Measurements from ENCODE around the gene TEX52. TPM values are rescaled to one million over a fixed set of nuclear protein-coding genes. Genes with fewer than 3 reads are reported as not detected.
"Not testable (repeated sequence)": the region's sequence is repeated elsewhere in the genome, so short reads cannot be mapped to it uniquely, and the experiment has no call there.

Gene TEX52
- total RNA-seq, 2 experiments from 2014 or later = 0.16 TPM; not detected in 1

DNA sequence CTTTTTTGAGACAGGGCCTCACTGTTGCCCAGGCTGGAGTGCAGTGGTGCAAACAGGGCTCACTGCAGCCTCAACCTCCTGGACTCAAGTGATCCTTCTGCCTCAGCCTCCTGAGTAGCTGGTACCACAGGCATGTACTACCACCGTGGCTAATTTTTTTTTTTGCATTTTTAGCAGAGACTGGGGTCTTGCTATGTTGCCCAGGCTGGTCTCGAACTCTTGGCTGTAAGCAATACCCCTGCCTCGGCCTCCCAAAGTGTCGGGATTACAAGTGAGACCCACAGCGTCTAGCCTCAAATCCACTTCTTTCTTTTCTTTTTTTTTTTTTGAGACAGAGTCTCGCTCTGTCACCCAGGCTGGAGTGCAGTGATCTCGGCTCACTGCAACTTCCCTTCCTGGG, 6.6 kb upstream of the TEX52 start:
- H3K9me3 Mint-ChIP-seq (ENCODE audit: low read depth); H3K4me1 Mint-ChIP-seq; H3K27ac Mint-ChIP-seq; ATAC-seq; H3K4me3 Mint-ChIP-seq; DNase-seq; intact Hi-C loops (cut with DNase I, micrococcal nuclease); H3K27me3 Mint-ChIP-seq; POLR2A ChIA-PET: not testable (repeated sequence)
- H3K36me3 Mint-ChIP-seq (ENCODE audit: low read depth) = peaks cover 76% of the 10 kb centered on the region
- CTCF ChIA-PET = interaction anchor here (1.7 to 2.9 kb wide), 2 partner anchors 9 to 18 kb away, joined by 4 to 14 read pairs; no protein-coding TSS in a partner anchor

DNA sequence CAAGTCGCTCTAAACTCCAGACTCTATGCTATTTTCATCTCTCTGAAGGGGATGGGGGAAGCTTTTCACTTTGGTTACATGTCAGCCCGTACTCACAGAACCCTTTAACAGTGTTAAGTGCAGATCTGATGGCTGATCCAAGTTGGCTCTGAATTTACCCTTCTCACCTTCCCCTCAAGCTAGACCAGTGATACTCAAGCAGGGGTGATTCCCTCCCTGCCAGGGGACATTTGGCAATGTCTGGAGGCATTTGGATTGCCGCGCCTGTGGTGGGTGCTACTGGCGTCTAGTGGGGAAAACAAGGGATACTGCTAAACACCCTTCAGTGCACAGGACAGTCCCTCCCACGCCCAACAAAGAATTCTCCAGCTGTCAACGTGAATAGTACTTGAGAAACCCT, 6.0 kb upstream of the TEX52 start:
- Mint-ChIP-seq H3K9me3 (ENCODE audit: low read depth) (no peaks in the 10 kb centered on the region), H3K36me3 (ENCODE audit: low read depth) (peaks cover 73% of the 10 kb centered on the region), H3K4me3 (no peak overlapping the region), H3K27ac (no peak overlapping the region), H3K4me1 (peaks cover 2% of the 10 kb centered on the region), H3K27me3 (no peaks in the 10 kb centered on the region)
- DNase-seq = no peak
- no peak for ATAC-seq
- intact Hi-C loops (cut with DNase I, micrococcal nuclease) = no loop called here
- CTCF ChIA-PET = interaction anchor here (1.4 to 2.9 kb wide), 3 partner anchors 9 to 17 kb away, joined by 4 to 14 read pairs (median 6); no protein-coding TSS in a partner anchor
- POLR2A ChIA-PET = no interaction called here

- Mint-ChIP-seq H3K27ac (no peak overlapping the region), H3K9me3 (ENCODE audit: low read depth) (no peaks in the 10 kb centered on the region), H3K4me1 (no peaks in the 10 kb centered on the region), H3K4me3 (no peak overlapping the region), H3K27me3 (no peaks in the 10 kb centered on the region), H3K36me3 (ENCODE audit: low read depth) (peaks cover 53% of the 10 kb centered on the region)
- ATAC-seq = no peak
- DNase-seq = no peak
- intact Hi-C loops (cut with DNase I, micrococcal nuclease) = no loop called here
- CTCF ChIA-PET = no interaction called here
- POLR2A ChIA-PET = no interaction called here
Observed at GRCh38 chr12:2860170-2860569, 3.3 kb upstream of the TEX52 start.

DNA sequence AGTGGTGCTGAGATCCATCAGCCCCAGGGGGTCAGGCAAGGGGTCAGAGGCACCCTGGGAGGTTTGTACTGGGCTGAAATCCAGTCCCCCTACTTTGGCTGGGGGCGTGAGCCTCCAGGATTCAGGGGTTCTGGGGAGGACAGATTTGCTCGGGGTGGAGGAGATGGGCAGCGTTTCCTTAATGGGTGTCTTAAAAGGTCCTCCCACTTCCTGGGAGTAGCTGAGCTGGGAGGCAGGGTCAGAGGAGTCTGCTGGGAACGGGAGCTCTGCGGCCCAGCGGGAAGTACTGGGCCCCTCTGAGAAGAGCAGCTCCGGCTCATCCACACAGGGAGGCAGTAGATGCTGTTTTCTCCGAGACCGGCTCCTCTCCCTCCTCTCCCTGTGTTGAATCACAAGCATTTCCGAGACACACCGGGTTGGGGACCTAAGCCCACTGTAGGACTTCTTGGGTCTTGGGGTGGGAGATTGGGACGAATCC, 2.1 kb upstream of the TEX52 start:
- Mint-ChIP-seq H3K4me1 (no peaks in the 10 kb centered on the region), H3K27me3 (no peaks in the 10 kb centered on the region), H3K4me3 (no peak overlapping the region), H3K27ac (no peak overlapping the region), H3K9me3 (ENCODE audit: low read depth) (no peaks in the 10 kb centered on the region), H3K36me3 (ENCODE audit: low read depth) (peaks cover 41% of the 10 kb centered on the region)
- ATAC-seq = no peak
- no peak for DNase-seq
- POLR2A ChIA-PET = no interaction called here
- intact Hi-C loops (cut with DNase I, micrococcal nuclease) = no loop called here
- CTCF ChIA-PET = interaction anchor here (0.7 to 1.3 kb wide), 3 partner anchors 16 to 19 kb away, joined by 3 to 4 read pairs (median 3); no protein-coding TSS in a partner anchor

- H3K9me3 Mint-ChIP-seq (ENCODE audit: low read depth) = no peaks in the 10 kb centered on the region
- ATAC-seq (no peak), DNase-seq (no peak)
- peaks cover 3% of the 10 kb centered on the region for H3K4me1 Mint-ChIP-seq
- no peak overlapping the region for H3K27ac Mint-ChIP-seq
- intact Hi-C loops (cut with DNase I, micrococcal nuclease) = no loop called here
- H3K27me3 Mint-ChIP-seq = no peaks in the 10 kb centered on the region
- H3K36me3 Mint-ChIP-seq (ENCODE audit: low read depth) = peaks cover 37% of the 10 kb centered on the region
- no peak overlapping the region for H3K4me3 Mint-ChIP-seq
- CTCF ChIA-PET = interaction anchor here (0.7 to 1.3 kb wide), 4 partner anchors 15 to 185 kb away, joined by 3 to 4 read pairs (median 3); no protein-coding TSS in a partner anchor
- POLR2A ChIA-PET = no interaction called here
Observed at GRCh38 chr12:2858334-2858733, 1.5 kb upstream of the TEX52 start.

GRCh38 chr12:2857576-2857975, 737 bp upstream of the TEX52 start:
- ChIA-PET CTCF (interaction anchor here (0.6 to 1.0 kb wide), 2 partner anchors 185 to 574 kb away, joined by 3 to 4 read pairs; no protein-coding TSS in a partner anchor), POLR2A (no interaction called here)
- DNase-seq (no peak), ATAC-seq (no peak)
- intact Hi-C loops (cut with DNase I, micrococcal nuclease) = no loop called here
- no peak overlapping the region for H3K27ac Mint-ChIP-seq
- H3K27me3 Mint-ChIP-seq = no peaks in the 10 kb centered on the region
- H3K9me3 Mint-ChIP-seq (ENCODE audit: low read depth) = no peaks in the 10 kb centered on the region
- H3K4me3 Mint-ChIP-seq = no peak overlapping the region
- peaks cover 31% of the 10 kb centered on the region for H3K36me3 Mint-ChIP-seq (ENCODE audit: low read depth)
- H3K4me1 Mint-ChIP-seq = peaks cover 3% of the 10 kb centered on the region

DNA sequence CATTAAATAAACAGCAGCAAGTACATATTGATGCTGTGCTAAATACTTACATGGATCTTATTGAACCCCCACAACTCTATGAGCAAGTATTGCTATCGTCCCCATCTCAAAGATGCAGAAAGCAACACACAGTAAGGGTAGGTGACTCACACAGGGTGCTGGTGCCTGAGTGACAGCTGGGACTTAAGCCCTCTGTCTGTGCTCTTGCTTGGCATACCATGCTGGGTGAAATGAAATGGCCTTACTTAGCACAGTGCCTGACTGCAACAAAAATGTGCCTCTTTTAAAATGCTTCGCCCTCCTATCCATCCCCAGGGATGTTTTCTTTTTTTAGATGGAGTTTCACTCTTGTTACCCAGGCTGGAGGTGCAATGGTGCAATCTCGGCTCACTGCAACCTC, 788 bp downstream of the TEX52 start:
- no peak overlapping the region for H3K27ac Mint-ChIP-seq
- peaks cover 22% of the 10 kb centered on the region for H3K36me3 Mint-ChIP-seq (ENCODE audit: low read depth)
- H3K4me3 Mint-ChIP-seq = no peak overlapping the region
- no peaks in the 10 kb centered on the region for H3K9me3 Mint-ChIP-seq (ENCODE audit: low read depth)
- ATAC-seq = no peak
- POLR2A ChIA-PET = interaction anchor here (0.6 kb wide), 1 partner anchor 11 kb away, joined by 5 read pairs; no protein-coding TSS in a partner anchor
- DNase-seq = no peak
- intact Hi-C loops (cut with DNase I, micrococcal nuclease) = no loop called here
- no peaks in the 10 kb centered on the region for H3K27me3 Mint-ChIP-seq
- H3K4me1 Mint-ChIP-seq = peaks cover 3% of the 10 kb centered on the region
- CTCF ChIA-PET = interaction anchor here (0.6 to 5.2 kb wide), 4 partner anchors 10 to 822 kb away, joined by 3 to 34 read pairs (median 4); no protein-coding TSS in a partner anchor

DNA sequence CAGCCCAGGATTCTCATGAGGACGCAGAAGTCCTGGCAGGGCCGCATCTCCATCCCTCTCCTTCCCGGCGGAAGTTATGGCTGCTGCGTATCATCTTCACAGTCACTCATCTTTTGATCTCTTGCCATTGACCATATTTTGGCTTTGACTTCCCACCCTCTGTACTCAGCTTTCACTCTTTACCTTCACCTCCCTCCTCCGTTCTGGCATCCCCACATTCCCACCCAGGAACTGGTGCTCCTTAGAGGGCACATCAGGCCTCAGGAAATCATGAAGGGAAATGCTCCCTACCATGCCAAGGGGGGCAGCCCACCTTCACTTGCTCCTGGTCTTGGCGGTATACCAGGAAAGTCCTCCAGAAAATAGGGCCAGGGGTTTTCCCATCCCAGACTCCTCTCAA, 1.3 kb downstream of the TEX52 start:
- ATAC-seq (no peak), DNase-seq (no peak)
- CTCF ChIA-PET = interaction anchor here (0.6 to 5.2 kb wide), 2 partner anchors 88 to 822 kb away, joined by 3 to 34 read pairs; no protein-coding TSS in a partner anchor
- intact Hi-C loops (cut with DNase I, micrococcal nuclease) = no loop called here
- H3K27ac Mint-ChIP-seq = no peak overlapping the region
- H3K9me3 Mint-ChIP-seq (ENCODE audit: low read depth) = no peaks in the 10 kb centered on the region
- H3K27me3 Mint-ChIP-seq = no peaks in the 10 kb centered on the region
- peaks cover 3% of the 10 kb centered on the region for H3K4me1 Mint-ChIP-seq
- POLR2A ChIA-PET = interaction anchor here (0.6 kb wide), 1 partner anchor 12 kb away, joined by 5 read pairs; no protein-coding TSS in a partner anchor
- H3K4me3 Mint-ChIP-seq = no peak overlapping the region
- peaks cover 22% of the 10 kb centered on the region for H3K36me3 Mint-ChIP-seq (ENCODE audit: low read depth)

- Mint-ChIP-seq H3K36me3 (ENCODE audit: low read depth) (peaks cover 15% of the 10 kb centered on the region), H3K27ac (no peak overlapping the region), H3K4me3 (no peak overlapping the region), H3K27me3 (no peaks in the 10 kb centered on the region), H3K9me3 (ENCODE audit: low read depth) (no peaks in the 10 kb centered on the region), H3K4me1 (peaks cover 3% of the 10 kb centered on the region)
- intact Hi-C loops (cut with DNase I, micrococcal nuclease) = no loop called here
- ATAC-seq (no peak), DNase-seq (no peak)
- ChIA-PET CTCF (interaction anchor here (0.5 to 5.2 kb wide), 16 partner anchors 7 to 217 kb away, joined by 3 to 34 read pairs (median 4); partner anchors contain the start of genes FOXM1 and RHNO1), POLR2A (interaction anchor here (0.6 to 1.0 kb wide), 2 partner anchors 22 to 43 kb away, joined by 3 to 5 read pairs; partner anchors contain the start of genes FOXM1 and RHNO1)
Observed at GRCh38 chr12:2854669-2855453, 2.0 kb downstream of the TEX52 start.

- Mint-ChIP-seq H3K4me1 (peaks cover 3% of the 10 kb centered on the region), H3K4me3 (no peak overlapping the region), H3K27ac (no peak overlapping the region), H3K36me3 (ENCODE audit: low read depth) (peaks cover 10% of the 10 kb centered on the region), H3K27me3 (no peaks in the 10 kb centered on the region), H3K9me3 (ENCODE audit: low read depth) (no peaks in the 10 kb centered on the region)
- ATAC-seq (peak; percentile 78), DNase-seq (peak; percentile 74)
- POLR2A ChIA-PET = interaction anchor here (1.0 kb wide), 1 partner anchor 91 kb away, joined by 3 read pairs; no protein-coding TSS in a partner anchor
- CTCF ChIA-PET = interaction anchor here (0.6 to 5.2 kb wide), 19 partner anchors 7 to 189 kb away, joined by 3 to 34 read pairs (median 4); partner anchors contain the start of genes FOXM1 and RHNO1
- intact Hi-C loops (cut with DNase I, micrococcal nuclease) = loop anchor here (1.0 kb wide), 2 partner anchors 91 to 188 kb away; no protein-coding TSS in a partner anchor
Observed at GRCh38 chr12:2853626-2854025, 3.2 kb downstream of the TEX52 start.

DNA sequence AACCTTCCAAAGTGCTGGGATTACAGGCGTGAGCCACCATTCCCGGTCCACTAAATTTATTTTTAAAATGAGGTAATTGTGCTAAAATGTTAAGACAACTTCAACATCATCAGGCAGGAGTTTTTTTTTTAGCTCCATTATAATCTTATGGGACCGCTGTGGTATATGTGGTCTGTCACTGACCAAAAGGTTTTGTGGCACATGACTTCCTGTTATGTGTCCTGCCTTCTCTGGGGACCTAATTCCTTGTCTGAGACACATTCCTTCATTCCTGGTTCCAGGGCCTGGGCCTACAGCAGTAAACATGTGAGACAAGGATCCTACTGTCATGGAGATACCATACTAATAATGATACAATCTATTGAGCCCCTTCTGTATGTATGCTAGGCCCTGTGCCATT, 4.9 kb downstream of the TEX52 start:
- H3K27ac Mint-ChIP-seq = no peak overlapping the region
- peaks cover 3% of the 10 kb centered on the region for H3K4me1 Mint-ChIP-seq
- ATAC-seq = no peak
- no peak overlapping the region for H3K4me3 Mint-ChIP-seq
- peaks cover 11% of the 10 kb centered on the region for H3K36me3 Mint-ChIP-seq (ENCODE audit: low read depth)
- no peaks in the 10 kb centered on the region for H3K9me3 Mint-ChIP-seq (ENCODE audit: low read depth)
- no peak for DNase-seq
- ChIA-PET CTCF (interaction anchor here (0.8 to 5.2 kb wide), 2 partner anchors 92 to 190 kb away, joined by 3 to 34 read pairs; no protein-coding TSS in a partner anchor), POLR2A (interaction anchor here (0.6 to 0.7 kb wide), 2 partner anchors 16 to 38 kb away, joined by 7 to 13 read pairs; no protein-coding TSS in a partner anchor)
- intact Hi-C loops (cut with DNase I, micrococcal nuclease) = no loop called here
- no peaks in the 10 kb centered on the region for H3K27me3 Mint-ChIP-seq
